MM.1S (cell line): Measurements from ENCODE around the gene PATJ.

Source experiments
- DNase-seq: peaks from one replicate; pipeline ENCODE4 v3.0.0-alpha.2; 2015
- H2AFZ ChIP-seq: fragments of 300-600 bp; sonication (generic); 2 replicates; pipeline ENCODE4 v1.6.0; 2016; ENCODE audit warnings: antibody characterized with exemption, low read length
- H3F3A ChIP-seq: fragments of 300-600 bp; sonication (generic); 2 replicates; pipeline ENCODE4 v1.6.1; 2016; ENCODE audit warnings: mild to moderate bottlenecking, antibody characterized with exemption, low read length, moderate library complexity, mixed read lengths; ENCODE audit not compliant: insufficient read depth
- H3K27ac ChIP-seq: fragments of 300-600 bp; sonication (generic); 2 replicates; pipeline ENCODE4 v1.5.1; 2016; ENCODE audit warnings: mild to moderate bottlenecking, low read length
- H3K27me3 ChIP-seq: fragments of 300-600 bp; sonication (generic); replicated peaks from 2 replicates; pipeline ENCODE4 v1.6.0; 2016; ENCODE audit warnings: low read length; ENCODE audit not compliant: insufficient read depth
- H3K36me3 ChIP-seq: fragments of 300-600 bp; sonication (generic); replicated peaks from 2 replicates; pipeline ENCODE4 v1.6.1; 2016; ENCODE audit warnings: mild to moderate bottlenecking, low read length, mixed read lengths; ENCODE audit not compliant: insufficient read depth
- H3K4me1 ChIP-seq: fragments of 300-600 bp; sonication (generic); 2 replicates; pipeline ENCODE4 v1.6.1; 2016; ENCODE audit warnings: low read length, mixed read lengths
- H3K4me2 ChIP-seq: fragments of 300-600 bp; sonication (generic); 2 replicates; pipeline ENCODE4 v1.6.0; 2016; ENCODE audit warnings: low read depth, low read length
- H3K4me3 ChIP-seq: fragments of 300-600 bp; sonication (generic); 2 replicates; pipeline ENCODE4 v1.5.1; 2016; ENCODE audit warnings: low read length, mixed read lengths
- H3K79me2 ChIP-seq: fragments of 300-600 bp; sonication (generic); 2 replicates; pipeline ENCODE4 v1.6.1; 2016; ENCODE audit warnings: mixed run types, low read length, mixed read lengths
- H3K9ac ChIP-seq: fragments of 300-600 bp; sonication (generic); 2 replicates; pipeline ENCODE4 v1.6.1; 2016; ENCODE audit warnings: low read length, mixed read lengths
- H3K9me2 ChIP-seq: fragments of 300-600 bp; sonication (generic); replicated peaks from 2 replicates; pipeline ENCODE4 v1.6.1; 2016; ENCODE audit warnings: mild to moderate bottlenecking, low read length, mixed read lengths; ENCODE audit not compliant: insufficient read depth
- H3K9me3 ChIP-seq: fragments of 300-600 bp; sonication (generic); replicated peaks from 2 replicates; pipeline ENCODE4 v1.6.1; 2016; ENCODE audit warnings: mild to moderate bottlenecking, low read length, mixed read lengths; ENCODE audit not compliant: insufficient read depth
- H4K20me1 ChIP-seq: fragments of 300-600 bp; sonication (generic); 2 replicates; pipeline ENCODE4 v1.6.1; 2016; ENCODE audit warnings: mild to moderate bottlenecking, low read length, moderate library complexity, mixed read lengths; ENCODE audit not compliant: insufficient read depth
- EZH2 ChIP-seq: fragments of 300-600 bp; sonication (generic); optimal IDR thresholded peaks from 2 replicates; pipeline ENCODE3; 2017; ENCODE audit warnings: low read depth, mild to moderate bottlenecking, antibody characterized with exemption, low read length, mixed read lengths
- EZH2phosphoT487 ChIP-seq: fragments of 300-600 bp; sonication (generic); IDR thresholded peaks from 2 replicates; pipeline ENCODE4 v1.6.1; 2018; ENCODE audit warnings: antibody characterized with exemption, low read length
- TF ChIP-seq, protein P1 (sequence below): fragments of 300-600 bp; sonication (generic); IDR thresholded peaks from 2 replicates; pipeline ENCODE4 v1.5.1; 2016; ENCODE audit warnings: antibody characterized with exemption, low read length, mixed read lengths

Gene PATJ

GRCh38 chr1:62100442-62100841 lies 358.2 kb downstream of the PATJ start:
- Histone ChIP-seq H2AFZ (no peak overlapping the region), H3K27ac (no peak overlapping the region), H3F3A (no peaks in the 10 kb centered on the region), H3K27me3 (no peaks in the 10 kb centered on the region), H3K36me3 (no peaks in the 10 kb centered on the region), H3K4me3 (no peak overlapping the region), H3K9ac (no peak overlapping the region), H3K4me2 (no peak overlapping the region), H3K79me2 (no peaks in the 10 kb centered on the region), H3K4me1 (0 out of 2 replicates have a peak, but pooled peaks cover 6% of the 10 kb centered on the region), H4K20me1 (no peaks in the 10 kb centered on the region), H3K9me3 (no peaks in the 10 kb centered on the region), H3K9me2 (no peaks in the 10 kb centered on the region)
- TF ChIP-seq EZH2phosphoT487: no peak
- TF ChIP-seq, protein P1, sequence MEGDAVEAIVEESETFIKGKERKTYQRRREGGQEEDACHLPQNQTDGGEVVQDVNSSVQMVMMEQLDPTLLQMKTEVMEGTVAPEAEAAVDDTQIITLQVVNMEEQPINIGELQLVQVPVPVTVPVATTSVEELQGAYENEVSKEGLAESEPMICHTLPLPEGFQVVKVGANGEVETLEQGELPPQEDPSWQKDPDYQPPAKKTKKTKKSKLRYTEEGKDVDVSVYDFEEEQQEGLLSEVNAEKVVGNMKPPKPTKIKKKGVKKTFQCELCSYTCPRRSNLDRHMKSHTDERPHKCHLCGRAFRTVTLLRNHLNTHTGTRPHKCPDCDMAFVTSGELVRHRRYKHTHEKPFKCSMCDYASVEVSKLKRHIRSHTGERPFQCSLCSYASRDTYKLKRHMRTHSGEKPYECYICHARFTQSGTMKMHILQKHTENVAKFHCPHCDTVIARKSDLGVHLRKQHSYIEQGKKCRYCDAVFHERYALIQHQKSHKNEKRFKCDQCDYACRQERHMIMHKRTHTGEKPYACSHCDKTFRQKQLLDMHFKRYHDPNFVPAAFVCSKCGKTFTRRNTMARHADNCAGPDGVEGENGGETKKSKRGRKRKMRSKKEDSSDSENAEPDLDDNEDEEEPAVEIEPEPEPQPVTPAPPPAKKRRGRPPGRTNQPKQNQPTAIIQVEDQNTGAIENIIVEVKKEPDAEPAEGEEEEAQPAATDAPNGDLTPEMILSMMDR: no peak
- TF ChIP-seq EZH2: no peak
- no peak for DNase-seq

- no peak overlapping the region for H3K9ac ChIP-seq
- H3K27ac ChIP-seq: no peak overlapping the region
- TF ChIP-seq EZH2phosphoT487 (no peak), EZH2 (no peak)
- TF ChIP-seq, protein P1: no peak
- no peak for DNase-seq
- no peaks in the 10 kb centered on the region for H3F3A ChIP-seq
- H2AFZ ChIP-seq: no peak overlapping the region
- H3K4me3 ChIP-seq: no peak overlapping the region
- H4K20me1 ChIP-seq: no peaks in the 10 kb centered on the region
- H3K4me2 ChIP-seq: no peak overlapping the region
- H3K79me2 ChIP-seq: no peaks in the 10 kb centered on the region
- H3K4me1 ChIP-seq: no peaks in the 10 kb centered on the region
- H3K9me3 ChIP-seq: no peaks in the 10 kb centered on the region
- H3K9me2 ChIP-seq: no peaks in the 10 kb centered on the region
- H3K36me3 ChIP-seq: no peaks in the 10 kb centered on the region
- H3K27me3 ChIP-seq: no peaks in the 10 kb centered on the region
Measured at GRCh38 chr1:62103846-62104245, 361.6 kb downstream of the PATJ start.

- H2AFZ ChIP-seq: no peak overlapping the region
- TF ChIP-seq EZH2phosphoT487 (no peak), EZH2 (no peak)
- TF ChIP-seq, protein P1: no peak
- H3F3A ChIP-seq: no peaks in the 10 kb centered on the region
- H3K9me2 ChIP-seq: no peaks in the 10 kb centered on the region
- no peak overlapping the region for H3K4me2 ChIP-seq
- no peaks in the 10 kb centered on the region for H3K27me3 ChIP-seq
- no peak overlapping the region for H3K4me3 ChIP-seq
- H3K4me1 ChIP-seq: no peaks in the 10 kb centered on the region
- H3K79me2 ChIP-seq: no peaks in the 10 kb centered on the region
- DNase-seq: no peak
- H3K9me3 ChIP-seq: no peaks in the 10 kb centered on the region
- H3K9ac ChIP-seq: no peak overlapping the region
- no peak overlapping the region for H3K27ac ChIP-seq
- H4K20me1 ChIP-seq: no peaks in the 10 kb centered on the region
- no peaks in the 10 kb centered on the region for H3K36me3 ChIP-seq
Measured at GRCh38 chr1:62107923-62108322, 365.6 kb downstream of the PATJ start.
